ENCODE data around the gene EIF4EBP3.

The EIF4EBP3 gene

DNA sequence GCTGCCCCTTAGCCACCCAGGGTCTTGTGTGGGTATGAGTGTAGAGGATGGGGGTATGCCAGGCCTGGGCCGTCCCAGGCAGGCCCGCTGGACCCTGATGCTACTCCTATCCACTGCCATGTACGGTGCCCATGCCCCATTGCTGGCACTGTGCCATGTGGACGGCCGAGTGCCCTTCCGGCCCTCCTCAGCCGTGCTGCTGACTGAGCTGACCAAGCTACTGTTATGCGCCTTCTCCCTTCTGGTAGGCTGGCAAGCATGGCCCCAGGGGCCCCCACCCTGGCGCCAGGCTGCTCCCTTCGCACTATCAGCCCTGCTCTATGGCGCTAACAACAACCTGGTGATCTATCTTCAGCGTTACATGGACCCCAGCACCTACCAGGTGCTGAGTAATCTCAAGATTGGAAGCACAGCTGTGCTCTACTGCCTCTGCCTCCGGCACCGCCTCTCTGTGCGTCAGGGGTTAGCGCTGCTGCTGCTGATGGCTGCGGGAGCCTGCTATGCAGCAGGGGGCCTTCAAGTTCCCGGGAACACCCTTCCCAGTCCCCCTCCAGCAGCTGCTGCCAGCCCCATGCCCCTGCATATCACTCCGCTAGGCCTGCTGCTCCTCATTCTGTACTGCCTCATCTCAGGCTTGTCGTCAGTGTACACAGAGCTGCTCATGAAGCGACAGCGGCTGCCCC, 19.8 kb downstream of the EIF4EBP3 start:
- no peak for TF ChIP-seq YY1 (IDR thresholded peaks at IDR 0.05; ENCODE audit: low read depth)
- TF ChIP-seq FOXM1 (IDR thresholded peaks at IDR 0.05; ENCODE audit: borderline replicate concordance, low read depth), result no peak
- TF ChIP-seq, protein P1, sequence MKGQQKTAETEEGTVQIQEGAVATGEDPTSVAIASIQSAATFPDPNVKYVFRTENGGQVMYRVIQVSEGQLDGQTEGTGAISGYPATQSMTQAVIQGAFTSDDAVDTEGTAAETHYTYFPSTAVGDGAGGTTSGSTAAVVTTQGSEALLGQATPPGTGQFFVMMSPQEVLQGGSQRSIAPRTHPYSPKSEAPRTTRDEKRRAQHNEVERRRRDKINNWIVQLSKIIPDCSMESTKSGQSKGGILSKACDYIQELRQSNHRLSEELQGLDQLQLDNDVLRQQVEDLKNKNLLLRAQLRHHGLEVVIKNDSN (IDR thresholded peaks at IDR 0.05), result no peak
- 0 out of 2 replicates have a peak, but pooled peaks have one; percentile 47 for TF ChIP-seq NFIC (IDR thresholded peaks at IDR 0.05)

- TF ChIP-seq FOXM1 (IDR thresholded peaks at IDR 0.05; ENCODE audit: borderline replicate concordance, low read depth) (no peak), EGR1 (IDR thresholded peaks at IDR 0.05) (no peak), NFIC (IDR thresholded peaks at IDR 0.05) (no peak), EP300 (IDR thresholded peaks at IDR 0.05; ENCODE audit: borderline replicate concordance) (no peak), TCF12 (IDR thresholded peaks at IDR 0.05; ENCODE audit: low read depth) (no peak), CEBPB (IDR thresholded peaks at IDR 0.05) (no peak), ZBTB7A (IDR thresholded peaks at IDR 0.05; ENCODE audit: low read depth) (no peak), TAF1 (IDR thresholded peaks at IDR 0.05; ENCODE audit: low read depth) (no peak), CREB1 (IDR thresholded peaks at IDR 0.05; ENCODE audit: low read depth) (no peak)
These were observed 20.4 kb downstream of the EIF4EBP3 start for GRCh38 chr5:140567871-140568270.

- TF ChIP-seq NFIC (IDR thresholded peaks at IDR 0.05), result no peak
- TF ChIP-seq YY1 (IDR thresholded peaks at IDR 0.05; ENCODE audit: low read depth), result no peak
- no peak for TF ChIP-seq EP300 (IDR thresholded peaks at IDR 0.05; ENCODE audit: borderline replicate concordance)
- TF ChIP-seq TEAD4 (IDR thresholded peaks at IDR 0.05), result no peak
- no peak for TF ChIP-seq RAD21 (IDR thresholded peaks at IDR 0.05; ENCODE audit: low read depth)
- TF ChIP-seq REST (IDR thresholded peaks at IDR 0.05; ENCODE audit: low read depth), result no peak
- TF ChIP-seq ZBTB7A (IDR thresholded peaks at IDR 0.05; ENCODE audit: low read depth), result no peak
- no peak for TF ChIP-seq TAF1 (IDR thresholded peaks at IDR 0.05; ENCODE audit: low read depth)
- no peak for TF ChIP-seq CEBPB (IDR thresholded peaks at IDR 0.05)
- no peak for TF ChIP-seq TCF12 (IDR thresholded peaks at IDR 0.05; ENCODE audit: low read depth)
- TF ChIP-seq CREB1 (IDR thresholded peaks at IDR 0.05; ENCODE audit: low read depth), result no peak
- no peak for TF ChIP-seq EGR1 (IDR thresholded peaks at IDR 0.05)
- TF ChIP-seq, protein P1 (IDR thresholded peaks at IDR 0.05), result no peak
- no peak for TF ChIP-seq MAX (IDR thresholded peaks at IDR 0.05)
- TF ChIP-seq FOXM1 (IDR thresholded peaks at IDR 0.05; ENCODE audit: borderline replicate concordance, low read depth), result no peak
These were observed 21.1 kb downstream of the EIF4EBP3 start for GRCh38 chr5:140568443-140569063.

DNA sequence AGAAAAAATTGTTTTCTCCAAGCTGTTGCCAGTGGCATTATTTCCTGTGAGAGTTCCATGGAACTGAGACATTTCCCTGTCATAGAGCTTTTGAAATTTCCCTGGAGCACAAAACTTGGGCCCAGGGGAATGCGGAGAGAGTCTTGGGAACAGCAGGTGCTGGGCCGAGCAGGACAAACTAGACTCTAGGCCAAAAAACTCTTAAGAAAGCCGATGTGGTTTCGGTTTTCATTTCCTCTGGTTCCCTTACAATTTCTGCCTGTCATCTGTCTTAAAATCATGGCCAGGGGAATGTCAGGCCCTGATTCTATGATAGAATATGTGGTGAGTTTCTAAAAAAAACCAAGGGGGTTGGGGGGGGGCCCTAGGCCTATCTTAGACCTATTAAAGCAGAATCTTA, 21.7 kb downstream of the EIF4EBP3 start:
- TF ChIP-seq MAX (IDR thresholded peaks at IDR 0.05) (no peak), NFIC (IDR thresholded peaks at IDR 0.05) (no peak), TCF12 (IDR thresholded peaks at IDR 0.05; ENCODE audit: low read depth) (no peak), ZBTB7A (IDR thresholded peaks at IDR 0.05; ENCODE audit: low read depth) (no peak), TEAD4 (IDR thresholded peaks at IDR 0.05) (no peak), EGR1 (IDR thresholded peaks at IDR 0.05) (no peak), EP300 (IDR thresholded peaks at IDR 0.05; ENCODE audit: borderline replicate concordance) (no peak), CEBPB (IDR thresholded peaks at IDR 0.05) (no peak), FOXM1 (IDR thresholded peaks at IDR 0.05; ENCODE audit: borderline replicate concordance, low read depth) (no peak), RAD21 (IDR thresholded peaks at IDR 0.05; ENCODE audit: low read depth) (no peak), TAF1 (IDR thresholded peaks at IDR 0.05; ENCODE audit: low read depth) (no peak), REST (IDR thresholded peaks at IDR 0.05; ENCODE audit: low read depth) (no peak), CREB1 (IDR thresholded peaks at IDR 0.05; ENCODE audit: low read depth) (no peak), YY1 (IDR thresholded peaks at IDR 0.05; ENCODE audit: low read depth) (no peak)
- TF ChIP-seq, protein P1 (IDR thresholded peaks at IDR 0.05), result no peak

GRCh38 chr5:140570058-140570457, 22.6 kb downstream of the EIF4EBP3 start:
- TF ChIP-seq NFIC (IDR thresholded peaks at IDR 0.05) (no peak), FOXM1 (IDR thresholded peaks at IDR 0.05; ENCODE audit: borderline replicate concordance, low read depth) (no peak), CEBPB (IDR thresholded peaks at IDR 0.05) (no peak), TAF1 (IDR thresholded peaks at IDR 0.05; ENCODE audit: low read depth) (no peak), CREB1 (IDR thresholded peaks at IDR 0.05; ENCODE audit: low read depth) (no peak), TCF12 (IDR thresholded peaks at IDR 0.05; ENCODE audit: low read depth) (no peak), EP300 (IDR thresholded peaks at IDR 0.05; ENCODE audit: borderline replicate concordance) (no peak), RAD21 (IDR thresholded peaks at IDR 0.05; ENCODE audit: low read depth) (no peak), YY1 (IDR thresholded peaks at IDR 0.05; ENCODE audit: low read depth) (no peak), ZBTB7A (IDR thresholded peaks at IDR 0.05; ENCODE audit: low read depth) (no peak), MAX (IDR thresholded peaks at IDR 0.05) (no peak), TEAD4 (IDR thresholded peaks at IDR 0.05) (no peak), REST (IDR thresholded peaks at IDR 0.05; ENCODE audit: low read depth) (no peak), EGR1 (IDR thresholded peaks at IDR 0.05) (no peak)
- TF ChIP-seq, protein P1 (IDR thresholded peaks at IDR 0.05), result no peak
